Brain pericyte (primary cell): ENCODE measurements around the gene GRK3.
"Not testable (repeated sequence)": the region's sequence is repeated elsewhere in the genome, so short reads cannot be mapped to it uniquely, and the experiment has no call there.

Experiments
- DNase-seq: peaks from one replicate; pipeline ENCODE4 v3.0.0-alpha.2; 2012; ENCODE audit warnings: low read depth, low spot score

The GRK3 gene

GRCh38 chr22:25564320-25564978 is at the start of gene GRK3:
Gene GRK3, plus strand, starts transcription at chr22:25564675. Its CDS starts 366 bp downstream, at chr22:25565041.
- DNase-seq = no peak

GRCh38 chr22:25518000-25518663 is 46.3 kb upstream of the GRK3 start:
- no peak for DNase-seq

- DNase-seq = no peak
Observed at GRCh38 chr22:25525376-25525775, 39.1 kb upstream of the GRK3 start.

- DNase-seq = not testable (repeated sequence)
Observed at GRCh38 chr22:25525804-25526584, 38.5 kb upstream of the GRK3 start.

GRCh38 chr22:25527016-25527415 is 37.5 kb upstream of the GRK3 start:
- not testable (repeated sequence) for DNase-seq

- not testable (repeated sequence) for DNase-seq
Observed at GRCh38 chr22:25528068-25528467, 36.4 kb upstream of the GRK3 start.

GRCh38 chr22:25529059-25529458 is 35.4 kb upstream of the GRK3 start:
- DNase-seq = not testable (repeated sequence)

GRCh38 chr22:25529541-25530137 is 34.8 kb upstream of the GRK3 start:
- DNase-seq = not testable (repeated sequence)

- not testable (repeated sequence) for DNase-seq
Observed at GRCh38 chr22:25531677-25532076, 32.8 kb upstream of the GRK3 start.

- DNase-seq = no peak
Observed at GRCh38 chr22:25534724-25535123, 29.8 kb upstream of the GRK3 start.

- no peak for DNase-seq
Observed at GRCh38 chr22:25536589-25536988, 27.9 kb upstream of the GRK3 start.

- no peak for DNase-seq
Observed at GRCh38 chr22:25540166-25540907, 24.1 kb upstream of the GRK3 start.

GRCh38 chr22:25540908-25541660 is 23.4 kb upstream of the GRK3 start:
- DNase-seq = no peak

GRCh38 chr22:25542191-25542590 is 22.3 kb upstream of the GRK3 start:
- no peak for DNase-seq

- no peak for DNase-seq
Observed at GRCh38 chr22:25542720-25543402, 21.6 kb upstream of the GRK3 start.

- DNase-seq = no peak
Observed at GRCh38 chr22:25545146-25545545, 19.3 kb upstream of the GRK3 start.

- no peak for DNase-seq
Observed at GRCh38 chr22:25545672-25546071, 18.8 kb upstream of the GRK3 start.

- no peak for DNase-seq
Observed at GRCh38 chr22:25546242-25546641, 18.2 kb upstream of the GRK3 start.

- no peak for DNase-seq
Observed at GRCh38 chr22:25546751-25547150, 17.7 kb upstream of the GRK3 start.

- no peak for DNase-seq
Observed at GRCh38 chr22:25548866-25549464, 15.5 kb upstream of the GRK3 start.
